ENCODE results near the gene GALNTL6.
"Not testable (repeated sequence)": the region's sequence is repeated elsewhere in the genome, so short reads cannot be mapped to it uniquely, and the experiment has no call there.

GALNTL6 gene

DNA sequence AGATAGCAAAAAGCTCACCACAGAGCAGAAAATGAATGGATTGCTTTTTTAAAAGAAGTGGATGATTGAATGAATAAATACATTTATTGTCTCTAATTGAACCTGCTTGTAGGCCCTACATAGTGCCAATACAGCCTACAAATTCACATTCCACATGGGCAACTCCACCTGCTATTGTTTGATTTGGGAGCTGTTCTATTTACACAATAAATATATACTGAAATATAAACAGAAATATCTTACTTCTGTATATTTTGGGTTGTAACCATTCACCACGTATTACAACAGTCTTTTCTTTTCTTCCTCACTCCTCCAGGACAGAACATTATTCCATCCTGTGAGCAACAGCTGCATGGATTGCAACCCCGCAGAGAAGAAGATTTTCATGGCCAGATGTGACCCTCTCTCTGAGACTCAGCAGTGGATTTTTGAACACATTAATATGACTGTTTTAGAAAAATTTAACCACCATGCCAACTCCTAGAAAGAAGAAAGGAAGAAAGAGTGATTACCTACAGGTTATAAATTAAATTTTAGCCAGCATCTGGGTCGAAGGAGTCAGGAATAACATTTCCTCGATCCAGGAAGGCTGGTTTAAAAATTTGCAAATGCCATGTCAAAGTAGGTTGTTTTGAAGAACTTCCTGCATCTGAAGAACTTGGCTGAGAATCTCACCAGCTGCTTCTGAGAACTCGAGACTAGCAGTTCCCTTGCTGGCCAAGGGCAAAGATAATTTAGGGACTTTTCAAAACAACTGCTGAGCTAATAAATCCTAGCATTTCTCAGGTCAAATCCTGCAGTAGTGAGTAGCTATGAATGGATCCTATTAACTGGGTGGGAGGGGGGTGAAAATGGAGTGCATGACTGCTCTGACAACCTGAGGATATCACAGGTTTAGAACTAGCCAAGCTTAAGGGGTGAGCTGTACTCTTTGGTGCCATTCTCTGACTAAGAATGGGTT lies 1226.7 kb downstream of the GALNTL6 start:
- H3K4me3 ChIP-seq (ENCODE audit: control insufficient read depth, low read depth, low read length), result no peak overlapping the region
- TF ChIP-seq, protein P1, sequence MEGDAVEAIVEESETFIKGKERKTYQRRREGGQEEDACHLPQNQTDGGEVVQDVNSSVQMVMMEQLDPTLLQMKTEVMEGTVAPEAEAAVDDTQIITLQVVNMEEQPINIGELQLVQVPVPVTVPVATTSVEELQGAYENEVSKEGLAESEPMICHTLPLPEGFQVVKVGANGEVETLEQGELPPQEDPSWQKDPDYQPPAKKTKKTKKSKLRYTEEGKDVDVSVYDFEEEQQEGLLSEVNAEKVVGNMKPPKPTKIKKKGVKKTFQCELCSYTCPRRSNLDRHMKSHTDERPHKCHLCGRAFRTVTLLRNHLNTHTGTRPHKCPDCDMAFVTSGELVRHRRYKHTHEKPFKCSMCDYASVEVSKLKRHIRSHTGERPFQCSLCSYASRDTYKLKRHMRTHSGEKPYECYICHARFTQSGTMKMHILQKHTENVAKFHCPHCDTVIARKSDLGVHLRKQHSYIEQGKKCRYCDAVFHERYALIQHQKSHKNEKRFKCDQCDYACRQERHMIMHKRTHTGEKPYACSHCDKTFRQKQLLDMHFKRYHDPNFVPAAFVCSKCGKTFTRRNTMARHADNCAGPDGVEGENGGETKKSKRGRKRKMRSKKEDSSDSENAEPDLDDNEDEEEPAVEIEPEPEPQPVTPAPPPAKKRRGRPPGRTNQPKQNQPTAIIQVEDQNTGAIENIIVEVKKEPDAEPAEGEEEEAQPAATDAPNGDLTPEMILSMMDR (IDR thresholded peaks at IDR 0.05; ENCODE audit: control insufficient read depth, insufficient read depth, low read depth, low read length, missing control alignments), result no peak
- DNase-seq (ENCODE audit: low read depth), result no peak

DNA sequence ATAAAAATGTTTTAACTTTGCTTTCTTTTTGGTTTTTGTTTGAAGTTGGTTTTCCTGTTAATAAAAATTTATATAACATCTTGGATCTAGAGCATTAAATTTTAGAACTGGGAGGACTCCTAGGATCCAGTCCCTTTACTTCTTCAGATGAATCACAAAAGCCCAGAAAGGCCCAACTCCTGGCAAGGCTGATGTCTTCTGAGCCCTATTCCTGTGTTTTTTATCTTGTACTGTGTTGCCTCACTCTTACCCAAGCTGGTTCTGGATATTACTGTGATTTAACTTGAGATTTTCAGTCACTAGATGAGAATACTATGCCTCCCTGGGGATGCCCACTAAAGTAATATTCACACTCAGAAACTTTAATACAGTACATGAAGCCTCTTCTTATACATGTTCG lies 1228.3 kb downstream of the GALNTL6 start:
- DNase-seq (ENCODE audit: low read depth), result no peak
- TF ChIP-seq, protein P1 (IDR thresholded peaks at IDR 0.05; ENCODE audit: control insufficient read depth, insufficient read depth, low read depth, low read length, missing control alignments), result no peak
- no peak overlapping the region for H3K4me3 ChIP-seq (ENCODE audit: control insufficient read depth, low read depth, low read length)

DNA sequence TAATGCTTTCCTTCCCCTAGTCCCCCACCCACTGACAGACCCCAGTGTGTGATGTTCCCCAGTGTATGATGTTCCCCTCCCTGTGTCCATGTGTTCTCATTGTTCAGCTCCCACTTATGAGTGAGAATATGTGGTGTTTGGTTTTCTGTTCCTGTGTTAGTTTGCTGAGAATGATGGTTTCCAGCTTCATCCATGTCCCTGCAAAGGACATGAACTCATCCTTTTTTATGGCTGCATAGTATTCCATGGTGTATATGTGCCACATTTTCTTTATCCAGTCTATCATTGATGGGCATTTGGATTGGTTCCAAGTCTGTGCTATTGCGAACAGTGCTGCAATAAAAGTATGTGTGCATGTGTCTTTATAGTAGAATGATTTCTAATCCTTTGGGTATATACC lies 1228.9 kb downstream of the GALNTL6 start:
- DNase-seq (ENCODE audit: low read depth); H3K4me3 ChIP-seq (ENCODE audit: control insufficient read depth, low read depth, low read length): not testable (repeated sequence)

DNA sequence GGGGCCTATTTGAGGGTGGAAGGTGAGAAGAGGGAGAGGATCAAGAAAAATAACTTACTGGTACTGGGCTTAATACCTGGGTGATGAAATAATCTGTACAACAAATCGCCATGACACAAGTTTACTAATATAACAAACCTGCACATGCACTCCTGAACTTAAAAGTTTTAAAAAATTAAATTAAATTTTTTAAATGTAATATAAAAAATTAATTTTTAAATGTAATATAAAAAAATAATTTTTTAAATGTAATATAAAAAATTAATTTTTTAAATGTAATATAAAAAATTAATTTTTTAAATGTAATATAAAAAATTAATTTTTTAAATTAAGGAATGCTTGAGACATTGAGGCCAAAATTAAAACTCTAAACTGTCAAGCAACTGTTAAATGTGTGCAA lies 1231.1 kb downstream of the GALNTL6 start:
- DNase-seq (ENCODE audit: low read depth), result no peak

DNA sequence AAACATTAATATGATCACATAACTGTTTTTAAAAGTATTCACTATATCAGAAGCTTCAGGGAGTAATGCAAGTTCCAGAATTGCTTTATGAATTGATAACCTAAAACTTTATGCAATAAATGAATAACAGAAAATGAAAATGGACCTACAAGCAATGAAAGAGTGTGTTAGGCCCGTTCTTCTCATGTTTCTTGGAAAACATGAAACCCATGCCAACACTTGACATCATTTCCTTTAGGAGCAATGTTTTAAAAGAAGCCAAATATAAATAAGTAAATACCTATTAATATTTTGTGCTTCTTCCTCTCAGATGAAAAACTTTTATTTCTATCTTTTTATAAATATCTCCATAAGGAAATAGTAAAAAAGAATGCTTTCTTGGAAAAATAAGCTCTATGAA lies 1232.4 kb downstream of the GALNTL6 start:
- TF ChIP-seq, protein P1 (IDR thresholded peaks at IDR 0.05; ENCODE audit: control insufficient read depth, insufficient read depth, low read depth, low read length, missing control alignments), result no peak
- DNase-seq (ENCODE audit: low read depth), result no peak
- H3K4me3 ChIP-seq (ENCODE audit: control insufficient read depth, low read depth, low read length), result no peak overlapping the region

More for the DNA sequence above, 1231.1 kb downstream of the GALNTL6 start:
- TF ChIP-seq, protein P1 (IDR thresholded peaks at IDR 0.05; ENCODE audit: control insufficient read depth, insufficient read depth, low read depth, low read length, missing control alignments), result no peak
- H3K4me3 ChIP-seq (ENCODE audit: control insufficient read depth, low read depth, low read length), result no peak overlapping the region

DNA sequence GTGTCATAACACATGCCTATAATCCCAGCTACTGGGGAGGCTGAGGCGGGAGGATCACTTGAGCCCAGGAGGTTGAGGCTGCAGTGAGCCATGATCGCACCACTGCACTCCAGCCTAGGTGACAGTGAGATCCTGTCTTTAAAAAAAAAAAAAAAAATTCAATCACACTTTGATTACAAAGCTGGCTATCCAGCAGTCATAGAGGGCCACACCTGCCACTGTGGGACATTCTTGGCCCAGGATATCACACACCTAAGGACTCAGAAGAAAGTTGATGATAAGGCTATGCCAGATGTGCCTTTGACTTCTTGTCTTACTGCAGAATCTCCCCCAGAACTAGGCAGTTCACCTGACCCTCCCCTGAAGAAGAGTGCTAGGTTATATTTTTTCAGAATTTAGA lies 1232.9 kb downstream of the GALNTL6 start:
- DNase-seq (ENCODE audit: low read depth), result no peak
- no peak overlapping the region for H3K4me3 ChIP-seq (ENCODE audit: control insufficient read depth, low read depth, low read length)
- TF ChIP-seq, protein P1 (IDR thresholded peaks at IDR 0.05; ENCODE audit: control insufficient read depth, insufficient read depth, low read depth, low read length, missing control alignments), result no peak

DNA sequence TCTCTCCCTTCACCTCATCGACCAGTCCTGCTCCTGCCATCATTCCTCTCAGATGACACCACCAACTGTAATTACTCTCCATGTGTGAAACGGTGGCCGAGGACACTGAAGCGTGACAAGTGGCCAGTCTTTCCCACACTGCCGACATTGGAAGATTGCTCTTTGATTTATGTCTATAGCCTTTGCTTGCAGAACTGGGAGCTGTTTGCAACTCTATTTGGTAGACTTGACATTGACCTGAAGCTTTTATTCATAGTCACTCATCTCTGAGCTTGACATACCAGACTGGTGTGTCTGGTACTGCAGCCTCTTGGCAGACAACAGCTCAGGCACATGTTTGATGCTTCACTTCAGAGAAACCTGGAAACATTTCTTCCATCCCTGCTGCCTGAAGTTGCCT lies 1233.6 kb downstream of the GALNTL6 start:
- no peak overlapping the region for H3K4me3 ChIP-seq (ENCODE audit: control insufficient read depth, low read depth, low read length)
- DNase-seq (ENCODE audit: low read depth), result no peak
- TF ChIP-seq, protein P1 (IDR thresholded peaks at IDR 0.05; ENCODE audit: control insufficient read depth, insufficient read depth, low read depth, low read length, missing control alignments), result no peak
